GM21717 (cell line): ENCODE data around the gene OSCAR.
"Not testable (repeated sequence)": the region's sequence is repeated elsewhere in the genome, so short reads cannot be mapped to it uniquely, and the experiment has no call there.

Experiments used
- ATAC-seq: cut with Tn5 transposase; IDR thresholded peaks from one replicate; pipeline ENCODE4 v1.9.1; 2021; ENCODE audit warnings: mild to moderate bottlenecking, moderate library complexity; ENCODE audit not compliant: unreplicated experiment

OSCAR gene

DNA sequence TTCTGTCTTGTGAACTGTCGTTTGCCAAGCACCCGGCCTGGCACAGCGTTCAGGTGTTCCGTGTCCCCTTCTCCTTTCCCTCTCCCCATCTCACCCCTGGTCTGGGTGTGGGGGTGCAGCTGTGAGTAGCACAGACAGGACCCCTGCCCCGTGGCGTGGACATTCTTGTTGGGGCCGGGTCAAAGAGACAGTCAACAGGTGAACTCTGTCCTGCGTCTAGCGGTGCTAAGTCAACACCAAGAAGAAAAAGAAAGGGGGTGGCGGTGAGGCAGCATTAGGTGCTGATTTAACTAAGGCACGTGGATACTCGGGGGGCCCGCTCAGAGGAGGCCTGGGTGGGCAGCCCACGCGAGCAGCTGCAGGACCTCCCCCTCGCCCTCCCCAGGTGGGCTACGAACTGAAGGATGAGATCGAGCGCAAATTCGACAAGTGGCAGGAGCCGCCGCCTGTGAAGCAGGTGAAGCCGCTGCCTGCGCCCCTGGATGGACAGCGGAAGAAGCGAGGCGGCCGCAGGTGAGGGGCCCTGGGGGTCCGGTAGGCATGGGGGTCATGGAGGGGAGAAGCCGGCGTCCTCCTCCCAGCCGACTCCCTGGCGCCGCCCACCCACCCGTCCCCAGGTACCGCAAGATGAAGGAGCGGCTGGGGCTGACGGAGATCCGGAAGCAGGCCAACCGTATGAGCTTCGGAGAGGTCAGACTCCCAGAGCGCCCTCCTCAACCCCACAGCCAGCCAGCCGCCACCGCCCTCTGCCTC is 27.3 kb upstream of the OSCAR start:
- no peak for ATAC-seq

DNA sequence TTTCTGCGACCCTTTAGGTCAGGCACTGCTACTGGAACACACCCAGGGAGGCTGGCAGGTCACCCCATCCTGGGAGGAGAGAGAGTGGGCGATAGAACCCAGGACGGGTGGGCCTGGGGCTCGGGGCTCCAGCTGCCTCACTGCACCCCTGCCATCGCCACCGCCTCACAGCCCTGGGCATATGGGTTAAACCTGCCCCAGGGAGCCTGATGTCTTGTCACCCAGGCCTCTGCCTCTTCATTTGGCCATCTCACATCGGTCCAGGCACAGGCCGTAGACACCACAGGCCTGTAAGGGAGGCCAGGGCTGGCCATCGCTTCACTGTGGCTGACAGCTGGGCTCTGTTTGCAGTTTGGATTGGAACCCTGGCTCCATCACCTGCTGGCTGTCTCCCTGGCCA is 25.1 kb upstream of the OSCAR start:
- no peak for ATAC-seq

DNA sequence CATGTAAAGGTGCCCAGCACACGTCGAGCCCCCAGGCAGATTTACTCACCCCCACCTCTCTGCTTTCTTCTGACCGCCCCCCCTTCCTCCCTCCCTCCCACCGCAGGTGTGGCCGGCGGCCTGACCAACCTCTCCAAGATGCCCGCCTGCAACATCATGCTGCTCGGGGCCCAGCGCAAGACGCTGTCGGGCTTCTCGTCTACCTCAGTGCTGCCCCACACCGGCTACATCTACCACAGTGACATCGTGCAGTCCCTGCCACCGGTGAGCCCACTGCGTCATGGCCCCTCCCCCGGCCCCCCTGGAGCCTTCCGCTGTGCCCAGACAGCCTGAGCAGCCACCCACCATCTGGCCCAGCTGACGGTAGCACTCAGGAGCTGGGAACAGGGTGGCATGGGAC is 23.8 kb upstream of the OSCAR start:
- no peak for ATAC-seq

- ATAC-seq, result no peak
Measured at GRCh38 chr19:54123682-54124081, 23.1 kb upstream of the OSCAR start.

- no peak for ATAC-seq
Measured at GRCh38 chr19:54121259-54121658, 20.7 kb upstream of the OSCAR start.

- ATAC-seq, result peak; percentile 71
Measured at GRCh38 chr19:54115109-54116063, 14.8 kb upstream of the OSCAR start, which contains the start of the genes PRPF31 and TFPT. Gene PRPF31 (plus strand): TSS chr19:54115754. CDS start chr19:54118279, 2,525 bp downstream. Gene TFPT (minus strand): TSS chr19:54115657. CDS start chr19:54115269, 388 bp downstream.

DNA sequence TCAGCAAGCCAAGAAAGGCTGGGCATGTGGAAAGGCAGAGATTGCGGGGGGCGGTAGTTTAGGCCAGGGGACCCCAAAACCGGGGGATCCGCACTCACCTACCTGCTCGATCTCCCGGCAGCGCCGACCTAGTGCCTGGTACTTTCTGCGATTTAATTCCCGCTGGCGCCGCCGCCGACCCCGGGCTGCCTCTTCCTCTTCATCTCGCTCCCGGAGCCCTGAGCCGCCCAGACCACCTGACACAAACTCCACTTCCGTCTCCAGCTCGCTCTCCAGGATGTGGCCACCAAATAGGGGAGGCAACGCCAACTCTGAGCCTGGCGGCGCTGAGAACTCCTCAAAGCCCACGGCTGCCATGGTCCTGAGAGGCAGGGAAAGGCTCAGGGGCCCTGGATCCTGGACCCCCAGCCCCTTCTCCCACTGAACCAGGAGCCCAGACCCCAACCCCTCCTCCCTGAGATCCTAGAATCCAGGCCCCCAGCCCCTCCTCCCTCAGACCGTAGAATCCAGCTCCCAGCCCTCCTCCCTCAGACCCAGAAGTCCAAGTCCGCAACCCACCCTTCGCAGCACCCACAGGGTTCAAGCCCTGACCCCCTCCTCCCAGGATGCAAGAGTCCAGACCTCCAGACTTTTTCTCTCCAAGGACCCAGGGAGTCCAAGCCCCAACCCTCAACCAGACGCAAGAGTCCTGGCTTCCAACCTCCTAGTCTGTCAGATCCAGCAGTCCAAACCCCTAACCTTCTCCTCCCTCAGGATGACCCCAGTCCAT is 13.9 kb upstream of the OSCAR start:
- ATAC-seq, result no peak

DNA sequence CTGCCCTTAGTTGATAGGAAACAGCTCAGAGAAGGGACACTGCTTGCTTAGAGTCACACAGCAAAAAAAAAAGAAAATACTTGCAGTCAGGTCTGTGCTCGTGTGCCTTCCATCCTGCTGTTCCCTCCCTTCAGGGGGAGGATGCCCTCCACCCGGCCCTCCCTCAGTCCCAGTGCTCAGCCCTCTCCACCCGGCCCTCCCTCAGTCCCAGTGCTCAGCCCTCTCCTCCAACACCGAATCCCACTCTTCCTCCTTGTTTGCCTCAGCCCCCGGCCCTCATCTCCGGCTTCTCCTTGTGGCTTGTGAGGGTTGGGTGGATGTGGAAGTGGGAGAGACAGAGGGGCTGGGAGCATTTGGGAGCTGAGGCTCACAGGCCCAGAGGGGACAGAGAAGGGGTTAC is 9.0 kb upstream of the OSCAR start:
- no peak for ATAC-seq

DNA sequence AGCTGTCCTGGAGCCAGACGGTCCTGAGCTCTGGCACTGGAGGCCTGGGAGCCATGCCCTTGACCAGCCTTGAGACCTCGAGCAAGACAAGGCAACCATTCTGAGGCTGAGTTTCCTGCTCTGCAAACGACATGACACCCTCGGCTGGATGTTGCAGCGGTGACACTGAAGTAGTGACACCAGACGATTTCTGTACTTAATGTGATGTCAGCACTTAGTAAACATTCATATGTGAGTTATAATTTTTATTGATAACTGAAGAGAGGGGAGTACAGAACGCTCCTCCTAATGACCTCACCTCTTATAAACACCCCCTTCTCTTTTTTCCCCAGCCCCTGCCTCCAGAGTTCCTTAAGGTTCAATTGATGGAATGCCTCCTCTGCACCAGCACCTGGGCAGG is 7.9 kb upstream of the OSCAR start:
- no peak for ATAC-seq

DNA sequence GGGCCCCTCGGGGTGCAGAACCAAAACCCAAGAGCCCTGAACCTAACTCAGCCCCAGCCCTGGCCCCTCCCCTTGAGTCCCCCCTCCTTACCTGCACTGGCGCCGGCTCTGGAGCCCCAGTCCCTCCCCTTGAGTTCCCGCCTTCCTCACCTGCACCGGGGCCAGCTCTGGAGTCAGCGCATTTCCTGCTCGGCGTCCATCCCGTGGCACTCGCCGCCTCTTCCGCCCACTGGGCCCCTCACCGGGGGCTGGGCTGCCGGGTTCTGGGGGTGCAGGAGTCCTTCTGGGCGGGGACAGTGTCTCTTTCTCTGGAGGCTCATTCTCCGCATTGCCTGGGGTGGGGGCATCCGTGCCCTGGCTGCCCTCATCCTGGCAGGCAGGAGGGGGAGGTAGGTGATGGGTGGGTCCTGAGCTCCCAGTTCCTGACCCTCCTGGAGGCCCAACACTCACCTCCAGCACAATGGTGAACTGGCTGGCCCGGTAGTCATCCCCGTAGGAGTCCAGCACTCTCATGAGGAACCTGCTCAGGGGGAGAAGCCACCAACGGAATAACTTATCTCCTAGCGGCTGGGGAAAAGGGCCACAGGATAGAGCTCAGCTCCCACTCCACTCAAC is 7.4 kb upstream of the OSCAR start:
- ATAC-seq, result no peak

DNA sequence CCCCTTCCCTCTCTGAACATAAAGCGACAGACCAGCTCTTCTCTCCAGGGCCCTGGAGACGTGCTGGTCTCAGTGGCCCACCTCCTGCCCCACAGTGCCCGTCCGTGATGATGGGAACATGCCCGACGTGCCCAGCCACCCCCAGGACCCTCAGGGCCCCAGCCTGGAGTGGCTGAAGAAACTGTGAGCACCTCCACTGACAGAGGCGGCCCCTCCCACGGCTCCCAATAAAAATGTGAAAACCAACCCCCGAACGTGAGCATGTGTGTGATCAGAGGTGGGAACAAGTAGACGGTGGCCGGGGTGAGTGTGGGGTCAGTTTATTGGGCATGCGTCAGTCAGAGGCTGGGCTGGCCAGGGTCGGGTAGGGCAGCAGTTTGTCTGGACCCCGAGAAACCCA is 6.1 kb upstream of the OSCAR start:
- ATAC-seq, result no peak

DNA sequence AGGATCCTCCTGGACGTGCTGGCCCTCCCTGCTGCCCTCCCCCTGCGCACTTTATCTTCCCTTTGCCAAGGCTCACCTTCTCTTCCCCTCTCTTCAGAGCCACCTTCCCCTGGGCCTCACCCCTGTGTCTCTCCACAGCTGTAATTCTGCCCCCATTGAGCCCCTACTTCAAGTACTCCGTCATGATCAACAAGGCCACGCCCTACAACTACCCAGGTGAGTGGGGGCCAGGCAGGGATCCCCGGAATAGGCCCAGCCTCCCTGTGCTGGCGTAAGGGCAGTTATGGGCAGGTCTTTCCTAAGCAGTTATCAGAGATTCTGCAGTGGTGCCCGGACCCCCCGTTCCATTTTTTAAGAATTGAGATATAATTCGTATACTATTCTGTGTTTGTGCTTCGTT is 5.2 kb upstream of the OSCAR start:
- no peak for ATAC-seq

GRCh38 chr19:54104998-54105715 is 4.6 kb upstream of the OSCAR start:
- no peak for ATAC-seq

DNA sequence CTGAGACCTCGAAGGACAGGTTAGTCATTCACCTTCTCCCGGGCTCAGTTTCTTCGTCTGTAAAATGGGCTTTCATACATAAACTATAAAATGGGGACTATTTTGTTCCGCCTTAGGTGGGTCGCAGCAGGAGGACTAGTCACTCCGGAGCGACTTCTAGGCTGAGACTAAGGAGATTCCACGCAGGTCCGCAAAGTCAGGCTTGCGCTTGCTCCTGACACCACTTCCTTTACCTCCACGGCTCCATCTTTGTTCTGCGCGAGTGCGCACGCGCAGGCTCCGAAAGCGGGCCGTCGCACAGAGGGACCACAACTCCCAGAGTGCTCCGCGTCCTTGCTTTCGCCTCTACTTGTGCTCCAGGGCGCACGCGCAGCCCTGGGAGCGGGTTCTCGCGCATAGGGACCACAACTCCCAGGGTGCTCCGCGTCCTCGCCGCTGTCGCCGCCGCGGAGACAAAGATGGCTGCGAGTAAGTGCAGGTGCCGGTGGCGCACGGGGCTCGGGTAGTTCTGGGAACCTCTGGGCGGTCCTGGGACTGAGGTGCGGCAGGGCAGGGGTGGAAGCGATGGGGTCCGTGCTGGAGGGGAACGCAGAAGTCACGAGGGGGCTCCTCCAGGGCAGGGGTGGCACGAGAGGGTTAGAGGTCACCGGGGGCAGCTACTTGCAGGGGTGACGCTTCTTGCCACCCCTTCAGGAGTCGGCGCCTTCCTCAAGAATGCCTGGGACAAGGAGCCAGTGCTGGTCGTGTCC is 2.0 kb upstream of the OSCAR start, which contains the start of gene NDUFA3:
NDUFA3 (plus strand) TSS at position 435 of the 749 bp plus-strand sequence; CDS start at position 459, 24 bp downstream.
- ATAC-seq, result peak; percentile 64

- not testable (repeated sequence) for ATAC-seq
Measured at GRCh38 chr19:54099903-54100255, 724 bp downstream of the OSCAR start.

DNA sequence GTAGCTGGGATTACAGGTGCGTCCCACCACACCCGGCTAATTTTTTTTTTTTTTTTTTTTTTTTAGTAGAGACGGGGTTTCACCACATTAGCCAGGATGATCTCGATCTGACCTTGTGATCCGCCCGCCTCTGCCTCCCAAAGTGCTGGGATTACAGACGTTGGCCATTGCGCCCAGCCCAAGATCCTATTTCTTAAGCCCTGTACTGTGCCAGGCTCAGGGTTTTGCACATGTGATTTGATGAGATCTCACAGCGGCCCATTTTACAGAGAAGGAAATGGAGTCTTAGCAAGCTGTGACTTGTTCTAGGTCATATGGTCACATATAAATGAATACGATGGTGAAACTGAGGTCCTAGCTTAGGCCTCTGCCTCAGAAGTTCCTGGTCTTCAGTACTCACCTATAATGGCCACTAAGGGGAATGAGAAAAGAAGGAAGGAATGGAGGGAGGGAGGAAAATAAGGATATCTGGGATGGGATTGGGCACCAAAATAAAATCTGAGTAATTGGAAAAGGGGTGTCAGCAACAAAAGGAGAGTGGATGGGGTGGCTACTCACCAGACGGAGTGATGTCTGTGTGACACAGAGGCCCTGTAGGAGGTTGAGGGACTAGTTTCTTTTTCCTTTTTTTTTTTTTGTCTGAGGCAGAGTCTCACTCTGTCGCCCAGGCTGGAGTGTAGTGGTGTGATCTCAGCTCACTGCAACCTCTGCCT is 1.3 kb downstream of the OSCAR start:
- ATAC-seq, result no peak

- no peak for ATAC-seq
Measured at GRCh38 chr19:54096617-54097106, 3.9 kb downstream of the OSCAR start.

DNA sequence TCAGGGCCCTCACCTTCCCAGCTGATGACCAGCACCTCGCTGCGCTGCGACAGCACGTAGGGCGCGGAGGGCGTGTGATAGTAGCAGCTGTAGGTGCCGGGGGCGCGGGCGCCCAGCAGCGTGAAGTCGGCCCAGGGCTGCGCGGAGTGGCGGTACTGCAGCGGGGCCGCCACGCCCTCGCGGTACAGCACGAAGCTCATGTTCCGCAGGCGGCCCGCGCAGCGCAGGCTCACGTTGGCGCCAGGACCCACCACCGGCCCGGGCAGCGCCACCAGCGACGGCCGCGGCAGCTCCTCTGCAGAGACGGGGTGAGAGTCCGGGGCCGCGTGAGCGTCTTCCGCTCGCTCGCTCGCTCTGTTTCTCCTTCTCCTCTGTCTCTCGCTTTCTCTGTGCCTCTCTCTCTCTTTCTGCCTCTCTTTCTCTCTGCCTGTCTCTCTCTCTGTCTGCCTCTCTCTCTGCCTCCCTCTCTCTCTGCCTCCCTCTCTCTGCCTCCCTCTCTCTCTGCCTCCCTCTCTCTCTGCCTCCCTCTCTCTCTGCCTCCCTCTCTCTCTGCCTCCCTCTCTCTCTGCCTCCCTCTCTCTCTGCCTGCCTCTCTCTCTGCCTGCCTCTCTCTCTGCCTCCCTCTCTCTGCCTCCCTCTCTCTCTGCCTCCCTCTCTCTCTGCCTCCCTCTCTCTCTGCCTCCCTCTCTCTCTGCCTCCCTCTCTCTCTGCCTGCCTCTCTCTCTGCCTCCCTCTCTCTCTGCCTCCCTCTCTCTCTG is 4.6 kb downstream of the OSCAR start:
- not testable (repeated sequence) for ATAC-seq
